Measurements from ENCODE around the gene VPS33B.
A peak's percentile ranks its signal among the peaks of the same experiment; 100 is the strongest.
"Not testable (repeated sequence)": the region's sequence is repeated elsewhere in the genome, so short reads cannot be mapped to it uniquely, and the experiment has no call there.

The VPS33B gene

DNA sequence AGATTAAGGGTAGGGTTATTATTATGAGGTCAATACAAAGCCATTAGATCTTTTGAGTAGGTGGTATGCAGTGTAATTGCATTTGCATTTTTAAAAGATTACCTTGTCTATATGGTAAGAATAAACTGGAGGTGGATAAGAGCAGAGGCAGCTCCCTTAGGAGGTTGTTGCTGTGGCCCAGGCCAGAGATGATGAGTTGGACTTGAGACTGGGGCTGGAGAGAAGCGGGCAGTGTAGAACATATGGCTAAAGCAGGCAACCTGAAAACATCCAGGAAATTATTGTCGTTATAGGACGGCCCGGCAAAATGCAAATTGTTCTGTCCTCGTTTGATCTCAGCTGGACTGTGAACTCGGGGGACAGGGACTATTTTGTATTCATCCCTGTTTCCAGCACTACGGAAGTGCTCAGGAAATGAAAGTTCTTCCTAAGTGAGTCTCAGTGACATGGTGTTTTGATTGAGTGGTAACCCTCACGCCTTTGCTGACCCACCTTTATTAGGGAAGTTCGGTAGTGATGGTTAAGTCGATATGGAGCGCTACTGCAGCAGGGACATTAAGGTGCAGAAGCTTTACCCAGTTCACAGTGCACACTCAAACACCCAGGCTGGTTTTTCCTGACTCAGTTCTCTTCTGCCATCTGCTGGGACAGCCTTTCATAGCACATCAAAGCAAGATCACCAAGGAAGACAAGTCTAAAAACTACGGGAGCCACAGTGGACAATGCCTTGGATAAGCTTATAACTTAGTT is 27.2 kb upstream of the VPS33B start:
- H3K9me3 Mint-ChIP-seq = no peaks in the 10 kb centered on the region
- DNase-seq (peak; percentile 20 to 53 (median 33)), ATAC-seq (replicated peaks) (peak; percentile 62)
- no peaks in the 10 kb centered on the region for H3K36me3 Mint-ChIP-seq (ENCODE audit: insufficient read depth)
- H3K4me3 Mint-ChIP-seq = no peak overlapping the region
- H3K4me1 Mint-ChIP-seq (ENCODE audit: low read depth in 2 of 2) = peaks cover 10 to 19% of the 10 kb centered on the region in 2 donors
- peaks cover 23 to 34% of the 10 kb centered on the region in 2 donors for H3K27me3 Mint-ChIP-seq
- H3K27ac Mint-ChIP-seq = no peak overlapping the region

- DNase-seq (no peak), ATAC-seq (replicated peaks) (no peak)
- Mint-ChIP-seq H3K27ac (peak overlapping the region; percentile 80 to 84), H3K4me3 (peak overlapping the region; percentile 63 to 75), H3K27me3 (peaks cover 8 to 15% of the 10 kb centered on the region in 2 donors), H3K36me3 (ENCODE audit: insufficient read depth) (no peaks in the 10 kb centered on the region), H3K4me1 (ENCODE audit: low read depth in 2 of 2) (peaks cover 10 to 19% of the 10 kb centered on the region in 2 donors), H3K9me3 (no peaks in the 10 kb centered on the region)
Observed at GRCh38 chr15:91047545-91048199, 25.3 kb upstream of the VPS33B start.

DNA sequence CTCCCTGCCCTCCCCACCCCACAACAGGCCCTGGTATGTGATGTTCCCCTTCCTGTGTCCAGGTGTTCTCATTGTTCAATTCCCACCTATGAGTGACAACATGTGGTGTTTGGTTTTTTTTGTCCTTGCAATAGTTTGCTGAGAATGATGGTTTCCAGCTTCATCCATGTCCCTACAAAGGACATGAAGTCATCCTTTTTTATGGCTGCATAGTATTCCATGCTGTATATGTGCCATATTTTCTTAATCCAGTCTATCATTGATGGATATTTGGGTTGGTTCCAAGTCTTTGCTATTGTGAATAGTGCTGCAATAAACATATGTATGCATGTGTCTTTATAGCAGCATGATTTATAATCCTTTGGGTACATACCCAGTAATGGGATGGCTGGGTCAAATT is 23.7 kb upstream of the VPS33B start:
- H3K4me1 Mint-ChIP-seq (ENCODE audit: low read depth in 2 of 2) = peaks cover 10 to 19% of the 10 kb centered on the region in 2 donors

DNA sequence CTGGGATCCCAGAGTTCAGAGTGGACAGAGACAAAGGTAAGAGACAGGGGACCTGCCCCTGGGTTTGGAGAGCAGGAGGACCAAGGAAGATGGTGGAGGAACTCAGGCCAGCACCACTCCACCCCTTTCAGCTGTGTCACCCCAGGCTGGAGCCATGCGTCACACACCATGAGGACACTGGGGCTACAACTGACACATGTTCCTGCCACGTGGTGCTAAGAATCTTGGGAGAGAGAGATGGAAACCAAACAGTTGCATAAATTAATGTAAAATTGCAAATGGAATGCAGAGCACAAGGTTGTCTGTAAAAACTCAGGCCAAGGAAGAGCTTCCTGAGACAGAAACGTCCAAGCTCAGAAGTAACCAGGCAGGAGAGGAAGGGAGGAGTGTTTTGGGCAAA is 22.7 kb upstream of the VPS33B start:
- Mint-ChIP-seq H3K4me3 (no peak overlapping the region), H3K9me3 (no peaks in the 10 kb centered on the region), H3K36me3 (ENCODE audit: insufficient read depth) (no peaks in the 10 kb centered on the region), H3K4me1 (ENCODE audit: low read depth in 2 of 2) (peaks cover 10 to 19% of the 10 kb centered on the region in 2 donors), H3K27ac (peak overlapping the region; percentile 2 to 9), H3K27me3 (no peaks in the 10 kb centered on the region)
- DNase-seq (no peak), ATAC-seq (replicated peaks) (no peak)

More for the DNA sequence above, 23.7 kb upstream of the VPS33B start:
- H3K27ac Mint-ChIP-seq; H3K9me3 Mint-ChIP-seq; H3K4me3 Mint-ChIP-seq; H3K27me3 Mint-ChIP-seq; DNase-seq; ATAC-seq (replicated peaks); H3K36me3 Mint-ChIP-seq (ENCODE audit: insufficient read depth): not testable (repeated sequence)

DNA sequence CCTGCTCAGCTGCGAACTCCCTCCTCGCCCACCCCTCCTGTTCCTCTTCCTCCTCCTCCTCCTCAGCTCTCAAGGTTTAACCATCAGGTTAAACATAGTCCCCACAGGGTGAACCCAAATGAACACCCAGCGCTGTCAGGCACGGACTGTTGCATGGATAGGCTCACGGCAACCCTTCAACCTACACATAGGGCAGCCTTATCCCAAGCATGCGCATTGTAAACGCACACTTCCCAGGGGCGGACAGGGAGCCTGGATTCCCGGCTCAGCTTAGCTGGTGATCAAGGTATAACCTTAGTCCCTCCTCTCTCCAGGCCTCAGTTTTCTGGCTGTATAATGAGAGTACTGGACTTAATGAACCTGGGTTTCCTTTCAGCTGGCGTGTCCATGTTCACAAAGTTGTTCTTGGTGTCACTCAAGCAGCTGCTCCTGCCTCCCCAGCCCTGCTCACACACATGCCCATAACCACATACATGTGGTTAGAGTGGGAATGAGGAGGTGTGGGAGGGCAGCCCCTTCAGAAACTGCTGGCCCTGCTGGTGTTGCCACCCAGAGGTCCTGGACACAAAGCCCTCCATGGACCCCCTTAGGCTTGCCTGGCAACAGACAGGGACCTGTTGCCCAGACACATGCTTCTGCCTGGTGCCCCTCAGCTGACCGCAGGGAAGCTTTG is 20.9 kb upstream of the VPS33B start:
- H3K4me3 Mint-ChIP-seq = no peak overlapping the region

DNA sequence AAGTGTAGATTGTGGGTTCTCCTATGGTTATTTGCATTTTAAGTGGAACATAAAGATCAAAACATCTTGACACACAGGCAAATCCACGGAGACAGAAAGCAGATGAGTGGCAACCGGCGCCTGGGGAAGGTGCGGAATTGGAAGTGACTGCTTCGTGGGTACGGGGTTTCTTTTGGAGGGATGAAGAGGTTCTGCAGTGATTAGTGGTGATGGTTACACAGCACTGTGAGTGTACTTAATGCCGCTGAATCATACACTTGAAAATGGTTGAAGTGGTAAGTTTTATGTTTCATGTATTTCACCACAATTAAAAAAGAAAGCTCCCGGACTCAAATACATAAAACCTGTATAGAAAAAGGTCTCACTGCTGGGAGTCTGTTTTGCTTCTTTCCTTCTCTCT is 18.5 kb upstream of the VPS33B start:
- no peak overlapping the region for H3K27ac Mint-ChIP-seq
- H3K27me3 Mint-ChIP-seq = peaks cover 12 to 22% of the 10 kb centered on the region in 2 donors
- no peaks in the 10 kb centered on the region for H3K9me3 Mint-ChIP-seq
- no peaks in the 10 kb centered on the region for H3K4me1 Mint-ChIP-seq (ENCODE audit: low read depth in 2 of 2)
- H3K4me3 Mint-ChIP-seq = no peak overlapping the region
- ATAC-seq (replicated peaks) (no peak), DNase-seq (no peak)
- no peaks in the 10 kb centered on the region for H3K36me3 Mint-ChIP-seq (ENCODE audit: insufficient read depth)

More for the DNA sequence above, 20.9 kb upstream of the VPS33B start:
- Mint-ChIP-seq H3K27ac (no peak overlapping the region), H3K27me3 (peaks cover 7 to 14% of the 10 kb centered on the region in 2 donors), H3K4me1 (ENCODE audit: low read depth in 2 of 2) (peaks cover 6 to 15% of the 10 kb centered on the region in 2 donors), H3K36me3 (ENCODE audit: insufficient read depth) (no peaks in the 10 kb centered on the region), H3K9me3 (no peaks in the 10 kb centered on the region)
- DNase-seq = no peak
- no peak for ATAC-seq (replicated peaks)

DNA sequence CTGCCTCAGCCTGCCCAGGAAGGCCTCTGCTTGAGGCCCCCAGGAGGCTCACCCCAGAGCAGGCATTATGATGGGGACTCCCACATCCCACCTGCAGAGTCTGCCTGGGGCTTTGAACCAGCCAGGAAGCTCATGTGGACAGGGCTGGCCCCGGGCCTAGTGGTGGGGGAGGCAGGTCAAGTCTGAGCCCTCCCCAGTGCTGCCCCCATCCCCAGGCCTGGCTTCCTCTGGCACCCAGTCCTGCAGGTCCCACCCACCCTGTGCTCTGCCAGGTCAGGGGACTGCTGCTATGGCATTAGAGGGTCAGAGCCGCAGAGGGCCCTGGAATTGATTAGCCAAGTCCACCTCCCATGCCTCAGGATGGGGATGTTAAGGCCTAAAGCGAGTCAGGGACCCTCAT is 17.6 kb upstream of the VPS33B start:
- DNase-seq = no peak
- H3K27me3 Mint-ChIP-seq = peaks cover 15 to 25% of the 10 kb centered on the region in 2 donors
- no peak overlapping the region for H3K4me3 Mint-ChIP-seq
- H3K9me3 Mint-ChIP-seq = no peaks in the 10 kb centered on the region
- no peaks in the 10 kb centered on the region for H3K36me3 Mint-ChIP-seq (ENCODE audit: insufficient read depth)
- no peak for ATAC-seq (replicated peaks)
- H3K4me1 Mint-ChIP-seq (ENCODE audit: low read depth in 2 of 2) = no peaks in the 10 kb centered on the region
- H3K27ac Mint-ChIP-seq = no peak overlapping the region

DNA sequence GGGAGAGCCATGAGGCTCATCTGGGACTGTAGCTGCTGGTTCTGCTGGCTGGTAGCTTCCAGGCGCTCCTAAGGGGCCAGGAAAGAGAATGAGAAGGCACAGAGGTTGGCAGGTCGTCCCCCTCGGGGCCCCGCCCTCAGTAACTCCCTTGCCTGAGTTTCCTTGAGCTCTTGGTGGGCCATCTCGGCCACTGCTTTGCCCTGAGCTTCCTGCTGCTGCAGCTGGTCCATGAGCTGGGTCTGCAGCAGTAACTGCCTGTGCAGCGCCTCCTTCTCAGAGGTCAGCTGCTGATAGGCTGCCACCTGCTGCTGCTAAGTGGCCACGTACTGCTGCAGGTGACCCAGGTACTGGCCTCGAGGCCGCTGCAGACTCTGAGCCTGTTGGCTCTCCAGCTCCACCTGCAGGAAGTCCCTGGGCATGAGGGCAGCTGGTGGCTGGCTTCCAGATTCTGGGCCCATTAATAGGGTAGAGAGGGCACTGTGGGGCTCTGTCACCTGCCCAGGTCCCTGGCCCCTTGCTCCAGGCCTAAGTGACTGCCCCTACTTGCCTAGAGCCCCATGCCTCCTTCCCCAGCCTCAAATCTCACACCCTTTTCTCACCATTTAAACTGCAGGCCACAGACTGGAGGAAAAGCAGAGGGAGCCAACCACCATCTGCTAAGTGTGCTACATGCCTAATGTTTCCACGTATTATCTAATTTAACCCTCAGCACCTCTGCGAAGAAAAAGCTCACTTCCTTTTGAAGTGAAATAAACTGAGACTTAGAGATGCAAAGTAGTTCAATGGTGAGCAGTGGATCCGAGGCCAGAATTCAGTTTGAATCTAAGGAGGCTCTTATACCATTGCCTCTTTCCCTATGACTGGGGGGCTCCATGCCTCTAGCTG is 10.8 kb upstream of the VPS33B start:
- H3K27me3 Mint-ChIP-seq = peaks cover 13 to 20% of the 10 kb centered on the region in 2 donors
- peaks cover 4% of the 10 kb centered on the region for H3K36me3 Mint-ChIP-seq (ENCODE audit: insufficient read depth)
- no peaks in the 10 kb centered on the region for H3K9me3 Mint-ChIP-seq
- peaks cover 7 to 9% of the 10 kb centered on the region in 2 donors for H3K4me1 Mint-ChIP-seq (ENCODE audit: low read depth in 2 of 2)
- ATAC-seq (replicated peaks) (peak; percentile 75), DNase-seq (peak; percentile 50 to 53 (median 52))
- H3K27ac Mint-ChIP-seq = no peak overlapping the region
- H3K4me3 Mint-ChIP-seq = peak overlapping the region in 1 of 2 donors; percentile 24

DNA sequence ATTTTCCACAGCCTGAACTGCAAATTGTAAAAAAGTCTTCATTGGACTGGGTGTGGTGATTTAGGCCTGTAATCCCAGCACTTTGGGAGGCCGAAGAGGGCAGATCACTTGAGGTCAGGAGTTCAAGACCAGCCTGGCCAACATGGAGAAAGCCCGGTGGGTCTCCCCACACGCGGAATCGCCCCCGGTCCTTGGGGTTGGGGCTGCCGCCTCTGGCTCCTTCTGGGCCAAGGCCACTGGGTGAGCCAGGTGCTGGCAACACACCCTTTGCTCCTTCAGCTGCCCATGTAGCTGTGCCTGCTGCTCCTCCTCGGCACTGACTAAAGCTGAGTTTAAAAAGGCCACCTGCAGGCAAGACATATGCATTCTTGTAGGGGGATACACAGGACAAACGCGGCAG is 9.4 kb upstream of the VPS33B start:
- Mint-ChIP-seq H3K27ac (no peak overlapping the region), H3K4me1 (ENCODE audit: low read depth in 2 of 2) (peaks cover 7 to 9% of the 10 kb centered on the region in 2 donors), H3K9me3 (no peaks in the 10 kb centered on the region), H3K36me3 (ENCODE audit: insufficient read depth) (peaks cover 4% of the 10 kb centered on the region), H3K27me3 (peaks cover 8 to 13% of the 10 kb centered on the region in 2 donors), H3K4me3 (no peak overlapping the region)
- ATAC-seq (replicated peaks) (no peak), DNase-seq (no peak)

DNA sequence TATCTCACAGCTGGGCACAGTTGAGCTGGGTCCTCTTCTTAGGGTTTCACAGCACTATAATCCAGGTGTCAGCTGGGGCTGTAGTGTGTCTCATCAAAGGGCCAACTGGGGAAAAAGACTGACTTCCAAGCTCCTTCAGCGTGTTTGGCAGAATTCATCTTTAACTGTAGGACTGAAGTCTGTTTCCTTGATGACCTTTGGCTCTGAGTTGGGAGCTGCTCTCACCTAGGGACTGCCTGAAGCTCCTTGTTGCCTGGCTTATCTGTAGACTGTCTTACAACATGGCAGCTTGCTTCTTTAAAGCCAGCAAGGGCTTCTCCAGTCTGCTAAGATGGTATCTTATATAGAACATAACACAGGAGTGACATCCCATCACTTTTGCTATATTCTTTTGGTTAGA is 5.3 kb upstream of the VPS33B start:
- ATAC-seq (replicated peaks) (no peak), DNase-seq (no peak)
- H3K27ac Mint-ChIP-seq = no peak overlapping the region
- H3K4me3 Mint-ChIP-seq = no peak overlapping the region
- H3K27me3 Mint-ChIP-seq = no peaks in the 10 kb centered on the region
- H3K36me3 Mint-ChIP-seq (ENCODE audit: insufficient read depth) = peaks cover 6% of the 10 kb centered on the region
- peaks cover 3 to 6% of the 10 kb centered on the region in 2 donors for H3K4me1 Mint-ChIP-seq (ENCODE audit: low read depth in 2 of 2)
- H3K9me3 Mint-ChIP-seq = no peaks in the 10 kb centered on the region

DNA sequence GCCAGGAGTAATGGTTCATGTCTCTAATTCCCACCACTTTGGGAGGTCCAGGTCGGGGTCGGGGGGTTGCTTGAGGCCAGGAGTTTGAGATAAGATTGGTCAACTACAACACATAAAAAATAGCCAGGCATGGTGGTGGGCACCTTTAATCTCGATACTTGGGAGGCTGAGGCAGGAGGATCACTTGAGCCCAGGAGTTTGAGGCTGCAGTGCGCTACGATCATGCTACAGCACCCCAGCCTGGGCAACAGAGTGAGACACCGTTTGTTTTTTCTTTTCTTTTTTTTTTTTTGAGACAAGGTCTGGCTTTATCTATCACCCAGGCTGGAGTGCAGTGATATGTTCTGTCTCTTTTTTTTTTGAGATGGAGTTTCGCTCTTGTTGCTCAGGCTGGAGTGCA is 1.3 kb upstream of the VPS33B start:
- H3K4me1 Mint-ChIP-seq (ENCODE audit: low read depth in 2 of 2) = peaks cover 23 to 26% of the 10 kb centered on the region in 2 donors
- no peaks in the 10 kb centered on the region for H3K9me3 Mint-ChIP-seq
- ATAC-seq (replicated peaks) (no peak), DNase-seq (no peak)
- H3K36me3 Mint-ChIP-seq (ENCODE audit: insufficient read depth) = peaks cover 14% of the 10 kb centered on the region
- no peaks in the 10 kb centered on the region for H3K27me3 Mint-ChIP-seq
- no peak overlapping the region for H3K27ac Mint-ChIP-seq
- peak overlapping the region in 1 of 2 donors; percentile 98 for H3K4me3 Mint-ChIP-seq

DNA sequence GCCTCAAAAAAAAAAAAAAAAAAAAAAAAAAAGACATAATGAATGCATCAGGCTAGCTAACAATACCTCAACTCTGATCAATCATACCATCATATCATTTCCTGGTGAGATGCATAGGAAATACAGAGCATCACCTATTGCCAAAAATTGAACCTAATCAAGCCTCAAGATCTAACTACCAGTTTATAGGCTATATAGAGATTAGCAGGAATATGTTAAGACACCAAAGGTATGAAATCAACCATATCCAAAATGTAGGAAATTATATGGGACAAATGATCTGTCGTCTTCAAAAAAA is 387 bp upstream of the VPS33B start:
- Mint-ChIP-seq H3K27ac (peak overlapping the region; percentile 95 to 96), H3K9me3 (no peaks in the 10 kb centered on the region), H3K36me3 (ENCODE audit: insufficient read depth) (peaks cover 21% of the 10 kb centered on the region), H3K4me3 (peak overlapping the region; percentile 97 to 98), H3K4me1 (ENCODE audit: low read depth in 2 of 2) (peaks cover 31 to 35% of the 10 kb centered on the region in 2 donors), H3K27me3 (no peaks in the 10 kb centered on the region)
- ATAC-seq (replicated peaks) (no peak), DNase-seq (no peak)

DNA sequence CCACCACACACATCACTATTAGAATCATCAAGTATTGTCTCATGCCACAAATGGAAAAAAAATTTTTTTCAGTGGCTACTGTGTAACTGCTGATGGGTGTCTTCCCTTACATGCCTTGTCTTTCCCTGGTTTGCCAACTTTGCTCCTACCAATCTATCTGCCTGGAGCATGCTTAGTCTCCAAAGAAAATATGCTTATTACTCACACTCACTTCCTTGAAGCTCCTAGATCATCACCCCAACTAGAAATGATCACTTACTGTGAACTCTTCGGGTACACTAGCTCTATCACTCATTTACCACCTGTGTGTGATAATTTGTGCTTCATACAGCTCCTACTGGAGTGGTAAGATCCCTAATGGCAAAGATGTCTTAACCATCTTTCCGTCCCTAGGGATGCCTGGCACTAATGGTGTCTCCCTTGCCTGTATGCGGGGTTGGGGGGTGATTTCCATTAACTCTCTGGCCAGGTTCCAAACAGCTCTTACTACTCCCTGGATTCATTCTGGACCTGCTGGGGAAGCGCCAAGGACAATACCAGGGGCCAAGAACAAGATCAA is 799 bp downstream of the VPS33B start:
- DNase-seq (no peak), ATAC-seq (replicated peaks) (no peak)
- Mint-ChIP-seq H3K36me3 (ENCODE audit: insufficient read depth) (peaks cover 23% of the 10 kb centered on the region), H3K4me1 (ENCODE audit: low read depth in 2 of 2) (peaks cover 31 to 35% of the 10 kb centered on the region in 2 donors), H3K9me3 (no peaks in the 10 kb centered on the region), H3K27ac (peak overlapping the region; percentile 95 to 96), H3K4me3 (peak overlapping the region; percentile 97 to 98), H3K27me3 (no peaks in the 10 kb centered on the region)
